ENCODE data around the gene PTPRA. TPM values are rescaled to one million over a fixed set of nuclear protein-coding genes. Genes with fewer than 3 reads are reported as not detected.

PTPRA gene
- total RNA-seq, 1 donor from 2014 or later = 50.1 TPM

DNA sequence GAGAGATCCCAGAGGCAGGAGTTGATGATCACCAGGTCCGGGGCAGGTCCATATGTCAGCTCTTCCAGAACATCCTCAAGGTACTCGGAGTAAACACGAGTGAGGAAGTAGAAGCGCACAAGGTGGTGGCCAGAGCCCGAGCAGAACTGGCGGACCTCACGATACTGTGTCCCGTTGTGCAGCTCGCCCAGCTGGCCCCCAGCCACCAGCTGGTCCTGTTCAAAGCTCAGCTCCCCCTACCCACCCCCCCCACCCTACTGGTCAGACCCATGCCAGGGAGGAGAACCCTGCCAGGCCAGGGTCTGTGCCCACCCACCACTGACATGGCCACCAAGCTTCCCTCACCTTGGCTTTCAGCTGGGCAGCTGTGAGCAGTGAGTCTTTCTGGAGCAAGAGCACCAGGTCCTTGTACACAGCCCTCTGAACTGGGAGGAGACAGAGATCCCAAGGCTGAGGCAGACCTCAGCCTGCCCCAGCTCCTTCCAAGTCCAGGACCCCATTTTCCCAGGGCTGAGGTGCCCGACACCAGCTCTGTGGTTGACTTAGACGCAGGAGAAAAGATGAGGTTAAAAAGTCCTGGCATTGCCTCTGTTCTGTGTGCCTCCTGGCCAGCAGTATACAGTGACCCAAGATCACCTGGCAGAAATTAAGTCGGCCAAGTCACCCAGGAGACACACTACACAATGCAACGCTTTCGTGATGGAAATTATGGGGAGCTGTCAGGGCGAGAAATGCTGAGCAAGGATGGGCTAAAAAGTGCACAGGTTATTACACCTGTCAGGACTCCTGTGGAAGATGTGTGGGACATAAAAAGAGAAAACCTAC lies 34.2 kb upstream of the PTPRA start:
- no peak for FAIRE-seq
- no peaks in the 10 kb centered on the region for H4K20me1 ChIP-seq (ENCODE audit: insufficient read depth, low read length)
- H2AFZ ChIP-seq (ENCODE audit: low read depth, low read length) = no peak overlapping the region
- peaks cover 9% of the 10 kb centered on the region for H3K4me1 ChIP-seq (ENCODE audit: insufficient read depth, low read length)
- Mint-ChIP-seq H3K4me3 (ENCODE audit: unreplicated experiment) (peak overlapping the region; percentile 77), H3K27me3 (ENCODE audit: low read depth, unreplicated experiment) (no peaks in the 10 kb centered on the region), H3K4me1 (ENCODE audit: low read depth, unreplicated experiment) (peaks cover 3% of the 10 kb centered on the region), H3K36me3 (ENCODE audit: low read depth, unreplicated experiment) (peaks cover 35% of the 10 kb centered on the region), H3K9me3 (ENCODE audit: unreplicated experiment) (no peaks in the 10 kb centered on the region), H3K27ac (ENCODE audit: unreplicated experiment) (peak overlapping the region; percentile 21)
- TF ChIP-seq, protein P1, sequence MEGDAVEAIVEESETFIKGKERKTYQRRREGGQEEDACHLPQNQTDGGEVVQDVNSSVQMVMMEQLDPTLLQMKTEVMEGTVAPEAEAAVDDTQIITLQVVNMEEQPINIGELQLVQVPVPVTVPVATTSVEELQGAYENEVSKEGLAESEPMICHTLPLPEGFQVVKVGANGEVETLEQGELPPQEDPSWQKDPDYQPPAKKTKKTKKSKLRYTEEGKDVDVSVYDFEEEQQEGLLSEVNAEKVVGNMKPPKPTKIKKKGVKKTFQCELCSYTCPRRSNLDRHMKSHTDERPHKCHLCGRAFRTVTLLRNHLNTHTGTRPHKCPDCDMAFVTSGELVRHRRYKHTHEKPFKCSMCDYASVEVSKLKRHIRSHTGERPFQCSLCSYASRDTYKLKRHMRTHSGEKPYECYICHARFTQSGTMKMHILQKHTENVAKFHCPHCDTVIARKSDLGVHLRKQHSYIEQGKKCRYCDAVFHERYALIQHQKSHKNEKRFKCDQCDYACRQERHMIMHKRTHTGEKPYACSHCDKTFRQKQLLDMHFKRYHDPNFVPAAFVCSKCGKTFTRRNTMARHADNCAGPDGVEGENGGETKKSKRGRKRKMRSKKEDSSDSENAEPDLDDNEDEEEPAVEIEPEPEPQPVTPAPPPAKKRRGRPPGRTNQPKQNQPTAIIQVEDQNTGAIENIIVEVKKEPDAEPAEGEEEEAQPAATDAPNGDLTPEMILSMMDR (IDR thresholded peaks at IDR 0.05; ENCODE audit: insufficient read depth, low read depth, low read length) = no peak
- no peak for TF ChIP-seq EZH2 (IDR thresholded peaks at IDR 0.05; ENCODE audit: insufficient read depth, low read length)
- no peak overlapping the region for H3K4me3 ChIP-seq (ENCODE audit: insufficient read depth, low read depth, low read length)
- H3K79me2 ChIP-seq (ENCODE audit: insufficient read depth, low read length) = peaks cover 15% of the 10 kb centered on the region
- peaks cover 2% of the 10 kb centered on the region for H3K36me3 ChIP-seq (ENCODE audit: insufficient read depth, low read length)
- peak overlapping the region; percentile 85 for H3K4me2 ChIP-seq (ENCODE audit: low read length)
- no peak overlapping the region for H3K9ac ChIP-seq (ENCODE audit: low read length)
- H3K27me3 ChIP-seq (ENCODE audit: insufficient read depth, low read length) = no peaks in the 10 kb centered on the region
- H3K27ac ChIP-seq (ENCODE audit: low read depth, low read length) = no peak overlapping the region
- DNase-seq (ENCODE audit: low read depth) = no peak
- H3K9me3 ChIP-seq (ENCODE audit: insufficient read depth, low read depth, low read length) = no peaks in the 10 kb centered on the region

DNA sequence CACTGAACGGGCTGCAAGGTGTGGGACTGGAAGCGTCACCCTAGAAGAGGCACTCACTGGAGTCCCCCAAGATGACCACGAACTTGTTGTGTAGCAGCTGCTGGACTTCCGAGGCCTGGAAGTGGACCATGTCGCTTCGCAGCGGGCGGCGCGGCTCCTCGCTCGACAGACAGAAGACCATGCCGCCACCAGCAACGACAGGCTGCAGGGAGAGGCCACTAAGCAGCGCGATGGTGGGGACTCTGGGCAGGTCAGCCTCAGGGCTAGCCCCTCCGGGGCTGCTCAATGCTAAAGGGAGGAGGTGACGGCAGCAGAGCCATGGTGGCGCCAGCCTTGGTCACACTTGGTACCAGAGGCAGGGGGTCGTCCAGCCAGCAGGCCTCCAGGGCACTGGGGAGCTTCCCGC lies 33.5 kb upstream of the PTPRA start:
- H3K27ac ChIP-seq (ENCODE audit: low read depth, low read length) = no peak overlapping the region

More for the DNA sequence above, 33.5 kb upstream of the PTPRA start:
- TF ChIP-seq, protein P1 (IDR thresholded peaks at IDR 0.05; ENCODE audit: insufficient read depth, low read depth, low read length) = no peak
- no peak for TF ChIP-seq EZH2 (IDR thresholded peaks at IDR 0.05; ENCODE audit: insufficient read depth, low read length)
- Mint-ChIP-seq H3K4me1 (ENCODE audit: low read depth, unreplicated experiment) (peaks cover 3% of the 10 kb centered on the region), H3K27me3 (ENCODE audit: low read depth, unreplicated experiment) (no peaks in the 10 kb centered on the region), H3K4me3 (ENCODE audit: unreplicated experiment) (peak overlapping the region; percentile 77), H3K9me3 (ENCODE audit: unreplicated experiment) (no peaks in the 10 kb centered on the region), H3K27ac (ENCODE audit: unreplicated experiment) (peak overlapping the region; percentile 21), H3K36me3 (ENCODE audit: low read depth, unreplicated experiment) (peaks cover 30% of the 10 kb centered on the region)
- Histone ChIP-seq H3K9me3 (ENCODE audit: insufficient read depth, low read depth, low read length) (no peaks in the 10 kb centered on the region), H3K27me3 (ENCODE audit: insufficient read depth, low read length) (no peaks in the 10 kb centered on the region), H3K79me2 (ENCODE audit: insufficient read depth, low read length) (peaks cover 15% of the 10 kb centered on the region), H3K36me3 (ENCODE audit: insufficient read depth, low read length) (peaks cover 2% of the 10 kb centered on the region), H4K20me1 (ENCODE audit: insufficient read depth, low read length) (peaks cover 3% of the 10 kb centered on the region), H2AFZ (ENCODE audit: low read depth, low read length) (peak overlapping the region; percentile 100), H3K4me2 (ENCODE audit: low read length) (peak overlapping the region; percentile 85), H3K4me3 (ENCODE audit: insufficient read depth, low read depth, low read length) (peak overlapping the region; percentile 83), H3K9ac (ENCODE audit: low read length) (no peak overlapping the region), H3K4me1 (ENCODE audit: insufficient read depth, low read length) (peaks cover 9% of the 10 kb centered on the region)
- DNase-seq (ENCODE audit: low read depth) = no peak
- no peak for FAIRE-seq

All from astrocyte (in vitro differentiated cells and primary cell).